LNCaP clone FGC (cell line): ENCODE data around the gene SLC25A33.

Experiments
- DNase-seq: peaks from one replicate; pipeline ENCODE4 v3.0.0-alpha.2; 2011; ENCODE audit warnings: low read depth
- H3K4me3 ChIP-seq: 2 replicates; pipeline ENCODE4 v1.5.1; 2011; ENCODE audit warnings: mild to moderate bottlenecking, low read depth, low read length, control low read depth
- CTCF ChIP-seq: IDR thresholded peaks from 2 replicates; pipeline ENCODE4 v1.5.1; 2012; ENCODE audit warnings: mild to moderate bottlenecking; ENCODE audit not compliant: control insufficient read depth, insufficient read depth; ENCODE audit errors: extremely low read depth

Gene SLC25A33

DNA sequence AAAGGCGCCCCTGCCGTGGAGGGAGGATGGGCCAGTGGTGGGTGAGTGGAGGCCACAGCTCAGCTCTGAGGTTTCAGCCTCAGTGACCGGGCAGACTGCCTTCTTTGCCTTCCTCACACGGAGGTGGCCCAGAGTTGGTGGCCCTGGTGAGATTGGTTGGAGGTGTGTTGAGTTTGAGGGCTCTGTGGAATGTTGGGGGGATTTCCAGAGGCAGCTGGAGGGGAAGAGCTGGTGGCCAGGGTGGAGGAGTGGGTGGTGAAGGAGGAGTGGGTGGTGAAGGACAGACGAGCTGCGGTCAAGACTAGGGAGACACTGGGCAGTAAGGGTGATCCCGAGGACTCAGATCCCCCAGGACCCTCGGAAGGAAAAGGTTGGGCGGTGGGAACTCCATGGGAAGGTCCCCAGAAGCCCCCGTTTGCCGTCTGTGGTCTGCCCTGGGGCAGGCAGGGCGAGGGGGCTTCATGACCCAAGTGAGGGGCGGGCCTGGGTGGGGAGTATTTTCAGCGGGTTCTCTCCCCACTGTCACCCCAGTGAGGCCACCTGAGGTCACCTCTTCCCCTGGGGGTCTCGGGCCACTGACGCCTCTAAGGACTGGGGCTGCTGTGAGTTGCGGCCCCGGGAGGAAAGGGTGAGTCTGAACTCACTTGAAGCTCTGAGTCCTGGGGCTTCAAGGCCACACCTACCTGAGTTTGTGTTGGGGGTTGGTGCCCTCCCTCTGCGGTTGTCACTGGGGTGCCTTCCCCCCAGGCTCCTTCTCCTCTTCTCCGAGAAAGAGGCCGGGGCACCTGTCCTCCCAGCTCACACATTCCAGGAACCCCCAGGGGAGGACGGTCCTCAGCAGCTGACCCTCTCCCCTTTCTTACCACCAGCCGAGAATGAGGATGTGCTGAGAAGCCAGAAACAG lies 89.5 kb downstream of the SLC25A33 start:
- no peak for DNase-seq
- no peak overlapping the region for H3K4me3 ChIP-seq
- no peak for TF ChIP-seq CTCF

- H3K4me3 ChIP-seq = no peak overlapping the region
- no peak for TF ChIP-seq CTCF
- no peak for DNase-seq
These were observed 90.4 kb downstream of the SLC25A33 start for GRCh38 chr1:9629445-9630201.

DNA sequence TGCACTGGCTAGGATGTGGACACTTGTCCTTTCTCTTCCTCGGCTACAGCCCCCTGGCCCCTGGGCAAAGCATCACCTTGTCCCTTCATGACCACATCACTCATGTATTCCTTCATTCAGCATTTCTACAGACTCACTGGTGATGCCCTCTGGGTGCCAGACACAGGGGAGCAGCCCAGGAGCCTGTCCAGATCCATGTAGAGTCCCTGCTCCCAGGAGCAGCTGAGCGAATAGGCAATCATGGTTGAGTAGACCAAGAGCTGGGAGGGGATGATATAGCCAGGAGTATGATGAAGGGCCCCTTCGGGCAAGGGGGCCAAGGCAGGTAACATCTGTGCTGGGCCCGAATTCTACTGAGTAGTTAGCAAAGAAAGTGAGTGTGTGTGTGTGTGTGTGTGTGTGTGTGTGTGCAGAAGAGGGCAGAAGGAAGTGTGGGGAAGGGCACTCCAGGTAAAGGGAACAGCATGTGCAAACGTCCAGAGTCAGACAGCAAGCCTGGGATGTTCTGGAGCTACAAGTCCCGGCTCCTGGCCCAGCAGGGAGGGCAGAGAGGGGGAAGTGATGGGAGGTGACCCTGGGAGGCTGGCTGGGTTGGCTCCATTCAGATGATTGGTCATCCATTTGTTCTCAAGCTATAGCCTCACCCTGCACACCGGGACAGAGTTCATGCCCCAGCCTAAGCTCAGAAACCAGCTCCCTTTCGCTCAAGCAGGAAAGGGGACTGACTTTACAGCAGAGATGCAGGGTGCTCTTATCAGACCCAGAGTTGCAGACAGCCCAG lies 91.3 kb downstream of the SLC25A33 start:
- no peak overlapping the region for H3K4me3 ChIP-seq
- DNase-seq = no peak

DNA sequence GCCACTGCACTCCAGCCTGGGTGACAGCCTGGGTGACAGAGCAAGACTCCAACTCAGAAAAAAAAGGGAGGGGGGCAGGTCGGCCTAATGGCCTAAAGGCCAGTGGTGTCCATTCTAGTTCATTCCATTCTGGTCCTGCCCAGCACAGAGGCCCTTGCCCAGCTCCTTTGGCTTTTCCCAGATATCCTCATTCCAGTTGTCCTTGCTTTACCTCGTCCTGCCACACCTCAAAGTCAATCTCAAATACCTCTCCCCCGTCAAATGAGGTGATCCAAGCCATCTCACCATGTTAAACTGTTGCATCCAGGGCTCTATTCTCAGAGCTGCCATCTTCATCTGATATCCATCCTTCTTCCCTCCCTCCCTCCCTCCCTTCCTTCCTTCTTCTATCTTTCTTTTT lies 92.3 kb downstream of the SLC25A33 start:
- DNase-seq = no peak
- H3K4me3 ChIP-seq = no peak overlapping the region
- TF ChIP-seq CTCF = no peak

More for the DNA sequence above, 91.3 kb downstream of the SLC25A33 start:
- no peak for TF ChIP-seq CTCF

DNA sequence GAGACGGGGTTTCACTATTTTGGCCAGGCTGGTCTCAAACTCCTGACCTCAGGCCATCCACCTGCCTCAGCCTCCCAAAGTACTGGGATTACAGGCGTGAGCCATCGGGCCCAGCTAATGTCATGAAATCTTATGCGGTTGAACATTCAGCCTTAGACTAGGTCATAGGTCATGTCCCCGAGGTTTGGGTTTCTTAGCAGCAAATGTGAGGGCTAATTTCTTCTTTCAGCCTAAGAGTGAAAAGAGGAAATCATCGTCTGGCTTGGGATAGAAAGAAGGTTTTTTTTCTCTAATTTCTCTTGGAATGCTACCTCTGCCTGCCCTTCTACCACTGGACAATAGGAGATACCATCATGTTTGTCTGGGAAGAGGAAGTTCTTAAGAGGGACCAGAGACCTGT lies 94.2 kb downstream of the SLC25A33 start:
- H3K4me3 ChIP-seq = no peak overlapping the region
- no peak for DNase-seq
- TF ChIP-seq CTCF = no peak

DNA sequence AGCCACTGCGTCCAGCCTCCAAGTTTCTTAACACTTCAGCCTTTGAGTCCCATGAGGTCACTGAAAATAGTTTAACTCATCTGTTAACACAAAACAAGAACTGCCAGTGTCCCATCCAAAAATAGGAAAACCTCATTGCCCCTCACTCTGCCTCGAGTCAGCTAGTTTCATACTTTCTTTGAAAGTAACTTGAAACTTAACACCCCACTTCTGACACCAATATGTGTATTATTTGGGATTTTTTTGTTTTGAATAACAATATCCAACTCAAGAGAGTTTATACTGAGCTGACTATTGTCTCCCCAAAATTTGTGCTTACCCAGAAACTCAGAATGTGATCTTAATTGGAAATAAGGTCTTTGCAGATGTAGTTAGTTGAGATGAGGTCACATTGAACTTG lies 95.3 kb downstream of the SLC25A33 start:
- DNase-seq = no peak
- TF ChIP-seq CTCF = no peak
- no peak overlapping the region for H3K4me3 ChIP-seq
